ENCODE data around the gene PIK3C2G. TPM values are rescaled to one million over a fixed set of nuclear protein-coding genes. Genes with fewer than 3 reads are reported as not detected.

The PIK3C2G gene
- total RNA-seq, 1 donor from 2014 or later: not detected

GRCh38 chr12:18472304-18472703 lies 211.0 kb downstream of the PIK3C2G start:
- Histone ChIP-seq H3K27ac (no peak overlapping the region), H3K27me3 (no peaks in the 10 kb centered on the region), H2AFZ (replicated peaks) (no peak overlapping the region), H3K4me1 (peaks cover 25% of the 10 kb centered on the region), H3K4me3 (no peak overlapping the region), H3K9ac (no peak overlapping the region), H3K36me3 (no peaks in the 10 kb centered on the region), H4K20me1 (ENCODE audit: low read depth) (no peaks in the 10 kb centered on the region), H3K79me2 (ENCODE audit: low read depth) (no peaks in the 10 kb centered on the region), H3F3A (ENCODE audit: low read depth) (peaks cover 4% of the 10 kb centered on the region), H3K4me2 (no peak overlapping the region), H3K9me3 (ENCODE audit: low read depth) (no peaks in the 10 kb centered on the region)
- Mint-ChIP-seq H3K36me3 (no peaks in the 10 kb centered on the region), H3K27ac (no peak overlapping the region), H3K27me3 (ENCODE audit: insufficient read depth, low read depth) (peaks cover 2% of the 10 kb centered on the region), H3K9me3 (peaks cover 5% of the 10 kb centered on the region), H3K4me3 (no peak overlapping the region), H3K4me1 (peaks cover 39% of the 10 kb centered on the region)
- TF ChIP-seq EZH2 (IDR thresholded peaks at IDR 0.05) (no peak), CTCF (IDR thresholded peaks at IDR 0.05) (no peak), EZH2phosphoT487 (IDR thresholded peaks at IDR 0.05) (no peak)
- no peak for DNase-seq (ENCODE audit: low spot score)

GRCh38 chr12:18472806-18473205 lies 211.5 kb downstream of the PIK3C2G start:
- Histone ChIP-seq H3K36me3 (no peaks in the 10 kb centered on the region), H3K4me1 (peaks cover 25% of the 10 kb centered on the region), H3K4me3 (no peak overlapping the region), H2AFZ (replicated peaks) (no peak overlapping the region), H3K9ac (no peak overlapping the region), H3K27me3 (no peaks in the 10 kb centered on the region), H3K9me3 (ENCODE audit: low read depth) (no peaks in the 10 kb centered on the region), H3F3A (ENCODE audit: low read depth) (peaks cover 5% of the 10 kb centered on the region), H3K27ac (no peak overlapping the region), H4K20me1 (ENCODE audit: low read depth) (no peaks in the 10 kb centered on the region), H3K79me2 (ENCODE audit: low read depth) (no peaks in the 10 kb centered on the region), H3K4me2 (no peak overlapping the region)
- Mint-ChIP-seq H3K4me1 (peaks cover 38% of the 10 kb centered on the region), H3K9me3 (peaks cover 5% of the 10 kb centered on the region), H3K27ac (peak overlapping the region; percentile 75), H3K27me3 (ENCODE audit: insufficient read depth, low read depth) (peaks cover 2% of the 10 kb centered on the region), H3K36me3 (no peaks in the 10 kb centered on the region), H3K4me3 (no peak overlapping the region)
- no peak for DNase-seq (ENCODE audit: low spot score)
- TF ChIP-seq CTCF (IDR thresholded peaks at IDR 0.05): no peak
- no peak for TF ChIP-seq EZH2phosphoT487 (IDR thresholded peaks at IDR 0.05)
- TF ChIP-seq EZH2 (IDR thresholded peaks at IDR 0.05): no peak

- Histone ChIP-seq H3K27me3 (no peaks in the 10 kb centered on the region), H3K36me3 (no peaks in the 10 kb centered on the region), H3K79me2 (ENCODE audit: low read depth) (no peaks in the 10 kb centered on the region), H3K4me3 (no peak overlapping the region), H3F3A (ENCODE audit: low read depth) (peaks cover 5% of the 10 kb centered on the region), H3K9me3 (ENCODE audit: low read depth) (no peaks in the 10 kb centered on the region), H3K4me1 (peaks cover 13% of the 10 kb centered on the region), H3K27ac (no peak overlapping the region), H2AFZ (replicated peaks) (no peak overlapping the region), H4K20me1 (ENCODE audit: low read depth) (no peaks in the 10 kb centered on the region), H3K9ac (no peak overlapping the region), H3K4me2 (peak overlapping the region; percentile 11)
- no peak for TF ChIP-seq CTCF (IDR thresholded peaks at IDR 0.05)
- no peak for TF ChIP-seq EZH2 (IDR thresholded peaks at IDR 0.05)
- no peak for TF ChIP-seq EZH2phosphoT487 (IDR thresholded peaks at IDR 0.05)
- peak; percentile 34 for DNase-seq (ENCODE audit: low spot score)
- H3K27ac Mint-ChIP-seq: no peak overlapping the region
- no peak overlapping the region for H3K4me3 Mint-ChIP-seq
- peaks cover 5% of the 10 kb centered on the region for H3K9me3 Mint-ChIP-seq
- peaks cover 2% of the 10 kb centered on the region for H3K27me3 Mint-ChIP-seq (ENCODE audit: insufficient read depth, low read depth)
- H3K4me1 Mint-ChIP-seq: peaks cover 13% of the 10 kb centered on the region
- H3K36me3 Mint-ChIP-seq: no peaks in the 10 kb centered on the region
These were observed 215.5 kb downstream of the PIK3C2G start for GRCh38 chr12:18476861-18477260.
